ENCODE results near the gene BCL11A.

DNA sequence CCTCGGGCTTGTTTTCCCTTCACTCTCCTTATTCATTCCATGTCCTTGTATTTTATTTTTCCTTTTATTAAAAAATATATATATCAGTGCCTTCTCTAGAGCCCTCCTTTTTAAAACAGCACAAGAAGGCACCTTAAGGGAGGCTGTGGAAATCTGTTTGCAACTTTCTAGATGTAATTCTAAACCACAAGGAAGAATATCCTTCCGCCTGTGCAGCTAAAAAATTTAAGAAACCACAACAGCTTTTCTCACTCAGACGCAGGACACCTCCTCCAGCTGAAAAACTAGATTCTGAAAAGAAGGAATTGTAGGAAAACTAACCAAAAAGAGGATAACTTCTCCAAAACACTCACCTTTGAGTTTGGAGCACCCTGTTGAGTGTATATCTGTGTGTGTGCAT, 142.2 kb downstream of the BCL11A start:
- TF ChIP-seq, protein P1, sequence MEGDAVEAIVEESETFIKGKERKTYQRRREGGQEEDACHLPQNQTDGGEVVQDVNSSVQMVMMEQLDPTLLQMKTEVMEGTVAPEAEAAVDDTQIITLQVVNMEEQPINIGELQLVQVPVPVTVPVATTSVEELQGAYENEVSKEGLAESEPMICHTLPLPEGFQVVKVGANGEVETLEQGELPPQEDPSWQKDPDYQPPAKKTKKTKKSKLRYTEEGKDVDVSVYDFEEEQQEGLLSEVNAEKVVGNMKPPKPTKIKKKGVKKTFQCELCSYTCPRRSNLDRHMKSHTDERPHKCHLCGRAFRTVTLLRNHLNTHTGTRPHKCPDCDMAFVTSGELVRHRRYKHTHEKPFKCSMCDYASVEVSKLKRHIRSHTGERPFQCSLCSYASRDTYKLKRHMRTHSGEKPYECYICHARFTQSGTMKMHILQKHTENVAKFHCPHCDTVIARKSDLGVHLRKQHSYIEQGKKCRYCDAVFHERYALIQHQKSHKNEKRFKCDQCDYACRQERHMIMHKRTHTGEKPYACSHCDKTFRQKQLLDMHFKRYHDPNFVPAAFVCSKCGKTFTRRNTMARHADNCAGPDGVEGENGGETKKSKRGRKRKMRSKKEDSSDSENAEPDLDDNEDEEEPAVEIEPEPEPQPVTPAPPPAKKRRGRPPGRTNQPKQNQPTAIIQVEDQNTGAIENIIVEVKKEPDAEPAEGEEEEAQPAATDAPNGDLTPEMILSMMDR (IDR thresholded peaks at IDR 0.05), result no peak
- TF ChIP-seq EP300 (IDR thresholded peaks at IDR 0.05), result no peak
